SU-DHL-6 (cell line): ENCODE data around the gene CIRBP.

Source experiments
- H2AFZ ChIP-seq: fragments of 200-600 bp; sonication (generic); 2 replicates; pipeline ENCODE4 v1.6.1; 2014; ENCODE audit warnings: low read depth, mild to moderate bottlenecking, moderate library complexity, mixed read lengths, antibody characterized with exemption, low read length; ENCODE audit not compliant: severe bottlenecking
- H3F3A ChIP-seq: fragments of 200-600 bp; shearing (Covaris generic); 2 replicates; pipeline ENCODE4 v1.6.0; 2016; ENCODE audit warnings: antibody characterized with exemption, mild to moderate bottlenecking; ENCODE audit not compliant: insufficient read depth
- H3K27ac ChIP-seq: fragments of 200-600 bp; sonication (generic); 2 replicates; pipeline ENCODE4 v1.5.1; 2016; ENCODE audit warnings: low read depth, mild to moderate bottlenecking, low read length, moderate library complexity, mixed read lengths
- H3K27me3 ChIP-seq: fragments of 200-600 bp; sonication (generic), shearing (Covaris generic); 2 replicates; pipeline ENCODE4 v1.6.0; 2014; ENCODE audit warnings: mild to moderate bottlenecking, low read length
- H3K36me3 ChIP-seq: fragments of 200-600 bp; sonication (generic); 2 replicates; pipeline ENCODE4 v1.6.1; 2014; ENCODE audit warnings: mild to moderate bottlenecking, low read length, mixed read lengths
- H3K4me2 ChIP-seq: fragments of 300-600, 200-600 bp; shearing (Covaris generic), sonication (generic); 2 replicates; pipeline ENCODE4 v1.6.0; 2014; ENCODE audit warnings: low read length, low read depth, mild to moderate bottlenecking; ENCODE audit not compliant: poor library complexity, severe bottlenecking
- H3K4me3 ChIP-seq: fragments of 200-600 bp; sonication (generic); 2 replicates; pipeline ENCODE4 v1.5.1; 2014; ENCODE audit warnings: antibody characterized with exemption, low read length, mild to moderate bottlenecking, mixed read lengths; ENCODE audit not compliant: insufficient read depth, poor library complexity, severe bottlenecking
- H3K79me2 ChIP-seq: fragments of 200-600 bp; sonication (generic); 2 replicates; pipeline ENCODE4 v1.6.1; 2014; ENCODE audit warnings: mild to moderate bottlenecking, low read length, moderate library complexity; ENCODE audit not compliant: insufficient read depth
- H3K9ac ChIP-seq: fragments of 200-600 bp; sonication (generic); 2 replicates; pipeline ENCODE4 v1.7.0; 2014; ENCODE audit warnings: mild to moderate bottlenecking, low read length
- H3K9me2 ChIP-seq: fragments of 200-600 bp; sonication (generic); replicated peaks from 2 replicates; pipeline ENCODE4 v1.6.1; 2014; ENCODE audit warnings: low read length; ENCODE audit not compliant: insufficient read depth
- H3K9me3 ChIP-seq: fragments of 200-600 bp; sonication (generic); 2 replicates; pipeline ENCODE4 v1.6.1; 2014; ENCODE audit warnings: low read length, mixed read lengths; ENCODE audit not compliant: insufficient read depth
- H4K20me1 ChIP-seq: fragments of 200-600 bp; sonication (generic); 2 replicates; pipeline ENCODE4 v1.6.1; 2014; ENCODE audit warnings: low read depth, mild to moderate bottlenecking, antibody characterized with exemption, low read length, moderate library complexity, mixed read lengths
- EZH2phosphoT487 ChIP-seq: fragments of 200-600 bp; sonication (generic), shearing (Covaris generic); conservative IDR thresholded peaks from 2 replicates; pipeline ENCODE4 v1.6.1; 2018; ENCODE audit warnings: mild to moderate bottlenecking, antibody characterized with exemption, low read length, moderate library complexity, mixed read lengths
- TF ChIP-seq, protein P1 (sequence below): fragments of 200-600 bp; sonication (generic); IDR thresholded peaks from one replicate; pipeline ENCODE4 v1.5.1; 2017; ENCODE audit warnings: antibody characterized with exemption, mild to moderate bottlenecking, low read length, moderate library complexity; ENCODE audit not compliant: insufficient read depth, poor library complexity, severe bottlenecking

The CIRBP gene

DNA sequence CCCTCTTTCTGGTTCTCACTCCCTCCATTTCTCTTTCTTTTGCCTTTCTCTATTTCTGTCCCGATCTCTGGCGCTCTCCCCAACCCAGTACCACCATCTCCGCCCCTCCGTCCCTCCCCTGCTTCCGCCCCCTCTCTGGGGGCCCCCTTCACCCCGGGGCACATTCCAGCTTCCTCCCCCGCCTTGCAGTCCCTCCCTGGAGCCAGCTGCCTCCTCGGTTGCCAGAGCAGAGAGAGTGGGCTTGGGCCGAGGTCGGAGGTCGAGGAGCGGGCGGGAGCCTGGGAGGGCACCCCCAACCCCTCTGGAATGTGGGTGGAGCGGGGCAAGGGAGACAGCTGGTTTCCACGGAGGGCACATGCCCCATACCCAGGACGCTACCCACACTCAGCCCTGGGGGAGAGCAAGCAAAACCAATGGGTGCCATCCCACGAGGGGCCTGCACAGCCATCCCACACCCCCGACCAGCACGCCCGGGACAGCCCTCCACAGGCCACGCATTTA, 6.5 kb upstream of the CIRBP start:
- H3K79me2 ChIP-seq: no peaks in the 10 kb centered on the region
- H4K20me1 ChIP-seq: no peaks in the 10 kb centered on the region
- H3K9me2 ChIP-seq: no peaks in the 10 kb centered on the region
- peak overlapping the region; percentile 86 for H3K27ac ChIP-seq
- peak overlapping the region; percentile 91 for H3K4me2 ChIP-seq
- no peaks in the 10 kb centered on the region for H3K36me3 ChIP-seq
- H3K27me3 ChIP-seq: no peaks in the 10 kb centered on the region
- TF ChIP-seq EZH2phosphoT487: no peak
- TF ChIP-seq, protein P1, sequence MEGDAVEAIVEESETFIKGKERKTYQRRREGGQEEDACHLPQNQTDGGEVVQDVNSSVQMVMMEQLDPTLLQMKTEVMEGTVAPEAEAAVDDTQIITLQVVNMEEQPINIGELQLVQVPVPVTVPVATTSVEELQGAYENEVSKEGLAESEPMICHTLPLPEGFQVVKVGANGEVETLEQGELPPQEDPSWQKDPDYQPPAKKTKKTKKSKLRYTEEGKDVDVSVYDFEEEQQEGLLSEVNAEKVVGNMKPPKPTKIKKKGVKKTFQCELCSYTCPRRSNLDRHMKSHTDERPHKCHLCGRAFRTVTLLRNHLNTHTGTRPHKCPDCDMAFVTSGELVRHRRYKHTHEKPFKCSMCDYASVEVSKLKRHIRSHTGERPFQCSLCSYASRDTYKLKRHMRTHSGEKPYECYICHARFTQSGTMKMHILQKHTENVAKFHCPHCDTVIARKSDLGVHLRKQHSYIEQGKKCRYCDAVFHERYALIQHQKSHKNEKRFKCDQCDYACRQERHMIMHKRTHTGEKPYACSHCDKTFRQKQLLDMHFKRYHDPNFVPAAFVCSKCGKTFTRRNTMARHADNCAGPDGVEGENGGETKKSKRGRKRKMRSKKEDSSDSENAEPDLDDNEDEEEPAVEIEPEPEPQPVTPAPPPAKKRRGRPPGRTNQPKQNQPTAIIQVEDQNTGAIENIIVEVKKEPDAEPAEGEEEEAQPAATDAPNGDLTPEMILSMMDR: no peak
- no peaks in the 10 kb centered on the region for H3K9me3 ChIP-seq
- H3K4me3 ChIP-seq: peak overlapping the region; percentile 84
- no peak overlapping the region for H2AFZ ChIP-seq
- H3F3A ChIP-seq: peaks cover 67% of the 10 kb centered on the region
- H3K9ac ChIP-seq: peak overlapping the region; percentile 90

GRCh38 chr19:1263188-1263587, 5.9 kb upstream of the CIRBP start:
- H3K9me3 ChIP-seq: no peaks in the 10 kb centered on the region
- no peaks in the 10 kb centered on the region for H4K20me1 ChIP-seq
- no peaks in the 10 kb centered on the region for H3K27me3 ChIP-seq
- H3F3A ChIP-seq: peaks cover 62% of the 10 kb centered on the region
- no peak for TF ChIP-seq EZH2phosphoT487
- TF ChIP-seq, protein P1: no peak
- no peaks in the 10 kb centered on the region for H3K9me2 ChIP-seq
- H3K36me3 ChIP-seq: no peaks in the 10 kb centered on the region
- no peaks in the 10 kb centered on the region for H3K79me2 ChIP-seq
- no peak overlapping the region for H3K4me3 ChIP-seq
- no peak overlapping the region for H2AFZ ChIP-seq
- peak overlapping the region; percentile 90 for H3K9ac ChIP-seq
- peak overlapping the region; percentile 91 for H3K4me2 ChIP-seq
- H3K27ac ChIP-seq: peak overlapping the region; percentile 86

DNA sequence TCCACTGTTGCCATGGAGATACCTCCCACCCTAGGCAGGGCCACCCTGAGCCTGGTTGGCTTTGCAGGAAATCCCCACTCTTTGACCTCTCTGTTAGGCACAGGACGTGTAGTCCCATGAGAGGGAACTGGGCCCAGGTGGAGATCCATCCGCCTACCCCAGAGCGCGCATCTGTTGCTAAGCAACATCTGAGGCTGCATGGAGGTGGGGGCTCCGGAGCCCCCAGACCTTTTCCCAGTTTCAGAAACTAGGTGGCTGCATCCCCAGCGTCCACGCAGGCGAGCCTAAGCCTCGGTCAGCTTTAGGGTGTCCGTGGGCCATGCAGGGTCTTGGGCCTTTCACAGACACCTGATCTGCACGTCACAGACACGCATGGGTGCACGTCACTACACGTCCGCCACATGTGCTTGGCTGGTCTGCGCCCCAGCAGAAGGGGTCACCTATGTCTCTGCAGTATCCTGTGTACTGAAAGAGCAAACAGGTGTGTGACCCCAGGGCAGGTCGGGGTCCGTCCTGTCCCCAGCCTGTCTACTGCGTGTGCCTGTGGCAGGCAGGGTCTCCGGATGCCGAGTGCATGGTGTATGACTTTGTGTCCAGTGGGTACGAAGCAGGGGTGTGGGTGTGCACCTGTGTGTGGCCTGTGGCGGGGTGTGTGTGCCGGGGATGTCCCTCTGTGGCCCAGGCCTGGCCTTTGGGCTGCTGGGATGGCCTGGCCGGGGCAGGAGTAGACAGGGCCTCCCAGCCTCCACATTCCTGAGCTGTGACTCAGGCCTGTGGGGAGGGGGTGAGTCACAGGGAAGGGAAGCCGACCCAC, 4.1 kb upstream of the CIRBP start:
- no peaks in the 10 kb centered on the region for H3K36me3 ChIP-seq
- H3K4me2 ChIP-seq: peak overlapping the region; percentile 30
- H2AFZ ChIP-seq: no peak overlapping the region
- H3K4me3 ChIP-seq: no peak overlapping the region
- no peaks in the 10 kb centered on the region; the same call in 1 of the 2 replicates for H4K20me1 ChIP-seq
- peaks cover 5% of the 10 kb centered on the region for H3K79me2 ChIP-seq
- peak overlapping the region; percentile 86 for H3K27ac ChIP-seq
- H3K27me3 ChIP-seq: no peaks in the 10 kb centered on the region
- H3F3A ChIP-seq: peaks cover 49% of the 10 kb centered on the region
- H3K9me3 ChIP-seq: no peaks in the 10 kb centered on the region
- peak overlapping the region; percentile 6; the same call in 1 of the 2 replicates for H3K9ac ChIP-seq
- H3K9me2 ChIP-seq: no peaks in the 10 kb centered on the region
- TF ChIP-seq, protein P1: no peak
- no peak for TF ChIP-seq EZH2phosphoT487
